Gastroesophageal sphincter (tissue), 4 donors: ENCODE measurements around the gene TSPOAP1. TPM values are rescaled to one million over a fixed set of nuclear protein-coding genes. Genes with fewer than 3 reads are reported as not detected.

Experiments
- ATAC-seq: fragments of 150-250 bp; one replicate; pipeline ENCODE4 v1.9.1; 2016; ENCODE audit warnings: mild to moderate bottlenecking, moderate library complexity
- H3K27ac ChIP-seq, 4 donors: fragments of 200-600 bp; sonication (generic) in 3 of 4; 1 replicate in 3 of 4; 2 replicates in 1 of 4; pipeline ENCODE4 v1.5.1; 2016 to 2019
- H3K27me3 ChIP-seq: fragments of 200-600 bp; sonication (generic); one replicate; pipeline ENCODE4 v1.5.1; 2019
- H3K36me3 ChIP-seq, 2 donors: fragments of 200-600 bp; sonication (generic); one replicate each; pipeline ENCODE4 v1.5.1; 2019; ENCODE audit warnings: control low read depth in 1 of 2
- H3K4me1 ChIP-seq, 3 donors: fragments of 200-600 bp; sonication (generic); 1 replicate in 2 of 3; 2 replicates in 1 of 3; pipeline ENCODE4 v1.5.1; 2016 to 2019; ENCODE audit warnings: control low read depth in 2 of 3
- H3K4me3 ChIP-seq, 2 donors: fragments of 200-600 bp; sonication (generic); one replicate each; pipeline ENCODE4 v1.5.1; 2019; ENCODE audit warnings: mild to moderate bottlenecking in 1 of 2, moderate library complexity in 1 of 2
- H3K9me3 ChIP-seq, 3 donors: fragments of 200-600 bp; sonication (generic); one replicate each; pipeline ENCODE4 v1.5.1; 2017 to 2019; ENCODE audit warnings: control low read depth in 2 of 3
- CTCF ChIP-seq, 4 experiments: fragments of 200-600 bp in 2 of 4; fragments of 450-650 bp in 2 of 4; sonication (generic) in 1 of 4; IDR thresholded peaks; one replicate each; pipeline ENCODE4 v1.5.1; 2017 to 2019; ENCODE audit warnings: antibody characterized with exemption in 4 of 4, mild to moderate bottlenecking in 2 of 4, moderate library complexity in 2 of 4
- EP300 ChIP-seq: sonication (generic); formaldehyde crosslinking; IDR thresholded peaks from one replicate; pipeline ENCODE4 v1.6.1; 2017; ENCODE audit warnings: antibody characterized with exemption, mild to moderate bottlenecking
- POLR2A ChIP-seq, 2 donors: fragments of 450-650 bp; IDR thresholded peaks; one replicate each; pipeline ENCODE4 v1.6.1; 2017; ENCODE audit warnings: antibody characterized with exemption in 2 of 2, mild to moderate bottlenecking in 2 of 2, moderate library complexity in 1 of 2
- POLR2AphosphoS5 ChIP-seq: sonication (generic); formaldehyde crosslinking; IDR thresholded peaks from one replicate; pipeline ENCODE4 v1.6.1; 2017; ENCODE audit warnings: antibody characterized with exemption
- WGBS, 2 donors: methylation state at CpG; one replicate each; pipeline ENCODE4 v1.1.5; 2018; ENCODE audit warnings: low coverage in 1 of 2; 5-methylcytosine and 5-hydroxymethylcytosine counted together
- total RNA-seq, 4 donors: library from RNA; depleted of rRNA; stranded (reverse); fragments of >200 nt; gene quantifications; one replicate each; pipeline ENCODE4 v1.1.0, GENCODE V29; 2016

TSPOAP1 gene
- total RNA-seq, 4 donors from 2014 or later, result 7.4 to 44.8 (median 23.0) TPM

- Histone ChIP-seq H3K27me3 (peaks cover 4% of the 10 kb centered on the region), H3K4me1 (peaks cover 0 to under 1% (median 0%) of the 10 kb centered on the region in 3 donors), H3K9me3 (no peaks in the 10 kb centered on the region), H3K4me3 (no peak overlapping the region), H3K27ac (no peak overlapping the region), H3K36me3 (no peaks in the 10 kb centered on the region)
- no peak for TF ChIP-seq EP300
- TF ChIP-seq POLR2AphosphoS5, result no peak
- TF ChIP-seq POLR2A (IDR thresholded peaks at IDR 0.05), result no peak
- no peak for TF ChIP-seq CTCF (IDR thresholded peaks at IDR 0.05)
- 77 to 91% methylated on average over 4 to 5 of the region's 16 CpGs for WGBS, 2 donors
- no peak for ATAC-seq
These were observed 30.0 kb upstream of the TSPOAP1 start for GRCh38 chr17:58358408-58359172.

DNA sequence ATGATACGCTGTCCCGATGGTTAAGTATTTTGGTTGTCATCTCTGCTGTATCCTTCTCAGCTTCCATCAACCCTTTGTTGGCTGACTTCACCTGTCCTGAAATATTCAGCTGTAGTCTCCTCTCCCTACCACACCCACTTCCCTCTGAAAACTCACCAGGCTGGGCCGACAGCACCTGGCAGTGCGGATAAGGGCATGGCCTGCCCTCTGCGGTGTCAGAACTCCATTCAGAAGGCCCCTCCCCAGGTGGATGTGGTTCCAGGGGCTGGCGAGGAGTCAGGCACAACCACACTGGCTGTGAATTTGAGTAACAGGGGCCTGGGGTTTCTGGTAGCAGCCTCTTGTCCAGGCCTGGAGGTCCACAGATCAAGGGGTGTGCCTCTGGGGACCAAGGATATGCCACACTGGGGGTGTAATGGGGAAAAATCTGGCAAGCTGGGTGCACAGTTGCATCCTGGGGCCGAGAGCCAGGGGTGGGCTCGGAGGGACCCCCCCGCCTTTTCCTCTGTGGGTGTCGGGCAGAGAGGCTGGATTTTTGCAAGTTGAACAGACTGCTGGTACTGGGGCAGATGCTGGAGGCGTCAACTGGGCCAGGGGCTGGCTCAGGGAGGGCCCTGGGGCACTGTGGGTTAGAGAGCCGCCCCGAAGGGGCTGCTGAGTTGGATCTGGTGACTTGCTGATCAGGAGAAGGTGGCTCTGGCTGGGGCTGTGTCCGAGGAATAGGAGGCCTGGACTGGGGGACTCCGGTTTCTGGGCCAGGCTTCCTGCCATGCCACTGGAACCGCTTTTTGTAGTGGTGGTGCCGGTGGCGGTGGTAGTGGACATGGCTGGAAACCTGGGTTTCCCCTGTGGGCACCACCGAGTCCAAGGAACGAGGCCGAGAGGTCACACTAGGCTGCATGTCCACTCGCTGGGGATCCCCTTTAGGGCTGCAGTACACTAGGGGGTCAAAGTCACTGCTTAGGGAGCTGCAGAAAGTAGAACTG lies 29.0 kb upstream of the TSPOAP1 start:
- no peaks in the 10 kb centered on the region for H3K36me3 ChIP-seq
- ATAC-seq, result no peak
- H3K9me3 ChIP-seq, result no peaks in the 10 kb centered on the region
- WGBS, 2 donors, result 85 to 100% methylated on average over 2 to 5 of the region's 22 CpGs
- no peak overlapping the region for H3K4me3 ChIP-seq
- TF ChIP-seq CTCF (IDR thresholded peaks at IDR 0.05) (no peak), POLR2AphosphoS5 (no peak), EP300 (no peak), POLR2A (IDR thresholded peaks at IDR 0.05) (no peak)
- no peak overlapping the region for H3K27ac ChIP-seq
- H3K27me3 ChIP-seq, result no peaks in the 10 kb centered on the region
- peaks cover 0 to 10% (median 5%) of the 10 kb centered on the region in 3 donors for H3K4me1 ChIP-seq

GRCh38 chr17:58356231-58356630 lies 27.6 kb upstream of the TSPOAP1 start:
- ATAC-seq, result no peak
- Histone ChIP-seq H3K27ac (no peak overlapping the region), H3K27me3 (no peaks in the 10 kb centered on the region), H3K9me3 (no peaks in the 10 kb centered on the region), H3K36me3 (no peaks in the 10 kb centered on the region), H3K4me1 (peaks cover 0 to 16% (median 8%) of the 10 kb centered on the region in 3 donors), H3K4me3 (no peak overlapping the region)
- TF ChIP-seq CTCF (IDR thresholded peaks at IDR 0.05), result no peak
- no peak for TF ChIP-seq EP300
- TF ChIP-seq POLR2AphosphoS5, result no peak
- TF ChIP-seq POLR2A (IDR thresholded peaks at IDR 0.05), result no peak
- 71 to 88% methylated on average over 1 of the region's 1 CpG for WGBS, 2 donors

GRCh38 chr17:58354541-58355216 lies 26.1 kb upstream of the TSPOAP1 start:
- TF ChIP-seq CTCF (IDR thresholded peaks at IDR 0.05) (no peak), POLR2A (IDR thresholded peaks at IDR 0.05) (no peak), POLR2AphosphoS5 (no peak), EP300 (no peak)

More at GRCh38 chr17:58354541-58355216, 26.1 kb upstream of the TSPOAP1 start:
- no peak overlapping the region for H3K27ac ChIP-seq
- no peak for ATAC-seq
- H3K27me3 ChIP-seq, result no peaks in the 10 kb centered on the region
- H3K4me3 ChIP-seq, result no peak overlapping the region
- 60% methylated on average over 1 of the region's 6 CpGs; no CpG with 5 or more reads in 1 of the 2 donors for WGBS, 2 donors
- peaks cover 0 to 14% of the 10 kb centered on the region in 2 donors for H3K36me3 ChIP-seq
- H3K4me1 ChIP-seq, result peaks cover 0 to 25% (median 12%) of the 10 kb centered on the region in 3 donors
- no peaks in the 10 kb centered on the region for H3K9me3 ChIP-seq
